HG03460 (cell line): ENCODE data around the gene GRM2.

ENCODE experiments used
- ATAC-seq: cut with Tn5 transposase; IDR thresholded peaks from one replicate; pipeline ENCODE4 v1.9.1; 2021; ENCODE audit not compliant: unreplicated experiment

The GRM2 gene

DNA sequence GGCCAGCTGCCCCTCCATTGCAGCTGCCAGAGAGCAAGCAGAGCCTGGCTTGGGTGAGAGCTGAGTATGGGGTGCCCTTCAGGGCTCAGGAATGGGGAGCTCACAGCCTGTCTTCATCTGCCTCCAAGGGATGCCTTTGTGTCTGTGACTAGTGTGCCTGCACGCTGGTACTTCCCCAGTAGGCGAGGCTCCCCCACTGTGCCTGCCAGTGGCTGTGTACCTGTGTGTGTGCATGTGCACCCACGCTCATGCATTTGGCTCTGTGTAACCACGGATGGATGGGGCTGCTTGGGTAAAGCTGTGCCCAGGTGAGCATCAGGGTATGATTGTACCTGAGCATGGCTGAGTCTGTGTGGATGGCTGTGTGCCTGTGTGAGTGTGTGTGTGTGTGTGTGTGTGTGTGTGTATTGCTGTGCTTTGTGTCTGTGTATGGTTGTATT lies 2.3 kb upstream of the GRM2 start:
- ATAC-seq: no peak

DNA sequence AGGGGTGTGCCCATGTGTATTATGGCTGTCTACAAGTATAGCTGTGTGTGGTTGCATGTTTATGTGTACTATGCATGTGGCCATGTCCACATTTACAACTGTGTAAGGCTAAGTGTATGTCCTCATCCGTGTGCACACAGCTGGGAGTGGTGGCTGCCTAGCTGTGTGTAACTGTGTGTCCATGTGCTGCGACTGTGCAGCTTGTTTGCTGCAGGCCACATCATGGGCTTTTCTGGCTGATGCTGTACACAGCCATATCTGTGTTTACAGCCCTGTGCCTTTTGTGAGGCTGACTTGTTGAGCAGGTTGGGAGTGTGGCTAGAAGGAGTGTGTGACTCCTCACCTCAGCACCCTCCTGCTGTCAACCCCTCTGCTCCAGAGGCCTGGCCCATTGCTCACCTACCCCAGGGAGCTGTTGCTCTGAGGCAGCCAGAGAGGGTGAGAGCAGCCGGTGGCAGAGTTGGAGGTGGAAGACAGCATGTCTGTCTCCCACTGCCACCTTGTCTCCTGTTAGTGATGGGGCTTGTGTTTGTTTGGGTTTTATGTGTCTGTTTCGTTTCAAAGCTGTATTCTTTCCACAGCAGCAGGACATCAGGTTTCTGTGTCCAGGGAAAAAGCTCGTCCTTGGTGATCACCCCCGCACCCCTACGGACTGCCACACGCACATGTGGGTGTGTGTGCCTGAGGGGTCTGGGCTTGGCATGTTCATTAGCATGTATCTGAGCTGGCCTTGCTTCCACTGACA lies 1.4 kb upstream of the GRM2 start:
- no peak for ATAC-seq

DNA sequence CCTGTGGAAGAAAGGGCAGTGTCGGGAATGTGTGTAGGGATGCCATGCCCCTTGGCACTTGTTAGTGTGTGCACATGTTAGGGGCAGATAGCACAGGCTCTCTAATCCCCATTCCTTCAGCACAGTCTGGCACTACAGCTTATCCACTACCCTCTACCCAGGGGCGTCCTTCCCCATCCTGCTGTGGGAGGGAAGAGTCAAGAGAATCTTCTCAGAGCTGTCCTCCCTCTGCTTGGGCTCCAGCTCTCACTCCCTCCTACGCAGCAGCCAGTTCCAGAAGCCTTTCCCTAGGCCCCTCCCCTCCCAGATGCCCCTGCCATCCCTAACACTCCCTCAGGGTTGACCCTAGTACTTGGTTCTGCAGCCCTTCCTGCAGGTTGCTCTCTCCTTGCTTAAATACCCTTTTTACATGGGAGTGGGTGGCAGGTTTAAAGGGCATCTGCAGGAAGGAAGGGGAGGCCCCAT lies 815 bp upstream of the GRM2 start:
- ATAC-seq: no peak

DNA sequence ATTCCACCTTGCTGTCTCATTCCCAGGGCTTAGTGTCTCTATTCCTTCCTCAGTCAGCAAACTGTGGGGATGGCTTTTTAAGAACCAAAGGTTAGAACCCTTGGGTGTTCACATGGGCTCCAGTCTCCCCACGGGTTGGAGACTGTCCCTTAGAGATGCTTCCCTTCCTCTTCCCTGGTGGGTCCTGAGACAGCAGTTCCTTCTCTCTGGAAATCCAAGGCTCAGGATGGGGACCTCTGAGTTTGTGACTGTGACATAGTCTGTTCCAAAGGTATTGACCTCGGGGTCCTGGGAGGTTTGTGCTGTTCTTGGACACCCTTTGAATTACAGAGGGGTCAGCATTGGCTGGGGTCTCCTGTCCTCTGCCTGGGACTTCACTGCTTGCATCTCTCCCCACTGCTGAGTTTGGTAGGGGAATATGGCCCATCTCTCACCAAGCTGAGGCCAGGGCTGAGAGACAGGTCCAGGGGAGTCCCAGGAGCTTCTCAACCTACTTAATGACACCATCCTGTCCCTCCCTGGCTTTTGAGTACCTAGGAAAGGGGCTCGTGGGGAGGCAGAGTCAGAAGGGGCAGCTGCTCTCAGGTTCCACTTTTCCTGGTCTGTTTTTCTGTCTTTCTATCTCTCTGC lies 1.5 kb downstream of the GRM2 start:
- ATAC-seq: no peak

DNA sequence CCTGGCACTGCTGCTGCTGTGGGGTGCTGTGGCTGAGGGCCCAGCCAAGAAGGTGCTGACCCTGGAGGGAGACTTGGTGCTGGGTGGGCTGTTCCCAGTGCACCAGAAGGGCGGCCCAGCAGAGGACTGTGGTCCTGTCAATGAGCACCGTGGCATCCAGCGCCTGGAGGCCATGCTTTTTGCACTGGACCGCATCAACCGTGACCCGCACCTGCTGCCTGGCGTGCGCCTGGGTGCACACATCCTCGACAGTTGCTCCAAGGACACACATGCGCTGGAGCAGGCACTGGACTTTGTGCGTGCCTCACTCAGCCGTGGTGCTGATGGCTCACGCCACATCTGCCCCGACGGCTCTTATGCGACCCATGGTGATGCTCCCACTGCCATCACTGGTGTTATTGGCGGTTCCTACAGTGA lies 2.1 kb downstream of the GRM2 start:
- no peak for ATAC-seq

DNA sequence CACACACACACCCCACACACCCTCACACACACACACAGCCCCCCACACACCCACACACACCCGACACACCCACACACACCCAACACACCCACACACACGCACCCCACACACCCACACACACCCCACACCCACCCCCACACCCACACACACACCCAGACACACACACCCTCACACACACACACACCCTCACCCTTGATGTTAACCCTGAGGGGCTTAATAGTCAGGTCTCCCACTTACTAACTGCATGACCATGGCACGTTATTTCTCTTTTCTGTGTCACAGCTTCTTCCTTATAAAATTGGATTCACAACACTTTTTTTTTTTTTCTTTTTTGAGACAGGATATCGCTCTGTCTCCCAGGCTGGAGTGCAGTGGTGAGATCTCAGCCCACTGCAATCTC lies 2.8 kb downstream of the GRM2 start:
- no peak for ATAC-seq

DNA sequence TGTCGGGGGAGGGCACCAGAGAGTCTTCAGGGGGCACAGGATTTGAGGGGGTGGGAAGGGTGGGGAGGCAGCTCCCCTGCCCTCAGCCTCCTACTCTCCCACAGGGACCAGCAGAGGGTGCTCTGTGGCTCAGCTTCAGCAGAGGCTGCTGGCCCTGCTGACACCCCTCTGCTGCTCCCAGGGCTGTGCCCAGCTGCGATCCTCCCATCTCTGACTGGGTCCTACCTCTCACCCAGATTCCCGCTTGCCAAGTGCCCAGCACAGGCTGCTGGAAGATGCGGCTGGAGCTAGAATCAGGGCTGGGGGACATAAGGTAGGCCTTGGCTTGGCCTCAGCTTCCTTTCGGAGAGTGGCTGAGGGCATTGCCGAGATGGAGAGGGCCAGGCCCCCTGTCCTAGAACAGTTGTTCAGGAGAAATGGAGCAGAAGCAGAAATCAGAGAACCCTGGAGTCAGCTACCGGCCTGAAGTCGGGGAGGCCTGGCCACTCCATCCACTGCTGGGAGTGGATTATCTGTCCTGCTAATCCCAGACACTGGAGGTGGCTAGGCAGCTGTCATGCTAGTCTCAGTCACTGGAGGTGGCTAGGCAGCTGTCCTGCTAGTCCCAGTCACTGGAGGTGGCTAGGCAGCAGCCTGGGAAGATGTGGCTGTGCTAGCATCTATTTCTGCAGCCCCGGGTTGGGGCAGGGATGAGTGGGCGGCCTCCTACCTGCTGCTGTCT lies 3.9 kb downstream of the GRM2 start:
- no peak for ATAC-seq

DNA sequence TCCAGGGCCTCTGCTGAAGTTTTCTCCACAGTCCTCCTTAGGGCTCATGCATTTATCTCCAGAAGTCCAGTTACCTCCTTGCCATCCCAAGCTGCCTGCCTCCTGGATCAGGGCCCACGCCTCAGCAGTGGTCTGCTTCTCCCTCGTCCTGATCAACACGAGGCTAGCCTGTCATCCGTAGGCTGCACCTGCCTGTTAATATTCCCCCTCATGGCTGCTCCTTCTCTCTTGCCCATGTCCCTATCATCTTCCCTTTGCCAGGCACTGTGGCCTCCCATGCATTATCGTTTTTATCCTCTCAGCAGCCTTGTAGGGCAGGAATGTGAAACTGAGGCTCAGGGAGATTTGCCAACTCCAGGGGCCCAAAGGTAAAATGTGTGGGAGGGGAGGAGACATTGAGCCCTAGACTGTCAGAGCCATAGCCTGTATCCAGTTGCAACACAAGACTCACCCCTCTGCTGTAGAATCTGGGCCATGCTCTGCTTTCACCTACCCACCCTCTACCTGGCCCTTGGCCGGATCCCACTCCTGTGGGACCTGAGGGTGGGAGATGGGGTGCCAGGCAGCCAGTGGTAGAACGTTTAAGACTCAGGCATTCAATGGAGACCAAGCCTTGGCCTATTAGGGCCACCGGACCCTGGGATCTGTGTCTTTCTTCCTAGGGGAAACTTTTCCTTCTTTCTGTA lies 4.6 kb downstream of the GRM2 start:
- no peak for ATAC-seq

DNA sequence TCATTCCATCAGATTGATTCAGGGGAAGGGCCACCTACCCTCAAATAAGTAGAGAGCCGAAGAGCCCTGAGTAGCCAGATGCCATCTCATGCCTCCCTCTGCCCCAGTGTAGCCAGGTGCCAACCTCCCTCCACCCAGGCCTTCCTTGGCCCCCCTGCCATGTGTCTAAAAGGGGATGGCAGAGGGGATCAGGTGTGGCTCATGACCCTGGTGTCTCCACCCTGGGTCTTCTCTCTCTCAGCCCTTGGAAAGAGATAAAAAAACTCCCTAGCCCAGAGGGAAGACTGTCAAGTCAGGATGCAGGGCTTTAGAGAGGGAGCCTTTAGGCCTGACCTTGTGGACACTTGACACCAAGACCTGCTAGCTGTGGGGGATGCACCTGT lies 5.2 kb downstream of the GRM2 start:
- ATAC-seq: no peak

DNA sequence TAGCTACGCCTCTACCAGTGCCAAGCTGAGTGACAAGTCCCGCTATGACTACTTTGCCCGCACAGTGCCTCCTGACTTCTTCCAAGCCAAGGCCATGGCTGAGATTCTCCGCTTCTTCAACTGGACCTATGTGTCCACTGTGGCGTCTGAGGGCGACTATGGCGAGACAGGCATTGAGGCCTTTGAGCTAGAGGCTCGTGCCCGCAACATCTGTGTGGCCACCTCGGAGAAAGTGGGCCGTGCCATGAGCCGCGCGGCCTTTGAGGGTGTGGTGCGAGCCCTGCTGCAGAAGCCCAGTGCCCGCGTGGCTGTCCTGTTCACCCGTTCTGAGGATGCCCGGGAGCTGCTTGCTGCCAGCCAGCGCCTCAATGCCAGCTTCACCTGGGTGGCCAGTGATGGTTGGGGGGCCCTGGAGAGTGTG lies 5.7 kb downstream of the GRM2 start:
- no peak for ATAC-seq

DNA sequence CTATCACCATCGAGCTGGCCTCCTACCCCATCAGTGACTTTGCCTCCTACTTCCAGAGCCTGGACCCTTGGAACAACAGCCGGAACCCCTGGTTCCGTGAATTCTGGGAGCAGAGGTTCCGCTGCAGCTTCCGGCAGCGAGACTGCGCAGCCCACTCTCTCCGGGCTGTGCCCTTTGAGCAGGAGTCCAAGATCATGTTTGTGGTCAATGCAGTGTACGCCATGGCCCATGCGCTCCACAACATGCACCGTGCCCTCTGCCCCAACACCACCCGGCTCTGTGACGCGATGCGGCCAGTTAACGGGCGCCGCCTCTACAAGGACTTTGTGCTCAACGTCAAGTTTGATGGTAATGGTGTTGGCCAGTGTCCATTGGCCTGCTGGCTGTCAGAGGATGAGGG lies 6.1 kb downstream of the GRM2 start:
- no peak for ATAC-seq

DNA sequence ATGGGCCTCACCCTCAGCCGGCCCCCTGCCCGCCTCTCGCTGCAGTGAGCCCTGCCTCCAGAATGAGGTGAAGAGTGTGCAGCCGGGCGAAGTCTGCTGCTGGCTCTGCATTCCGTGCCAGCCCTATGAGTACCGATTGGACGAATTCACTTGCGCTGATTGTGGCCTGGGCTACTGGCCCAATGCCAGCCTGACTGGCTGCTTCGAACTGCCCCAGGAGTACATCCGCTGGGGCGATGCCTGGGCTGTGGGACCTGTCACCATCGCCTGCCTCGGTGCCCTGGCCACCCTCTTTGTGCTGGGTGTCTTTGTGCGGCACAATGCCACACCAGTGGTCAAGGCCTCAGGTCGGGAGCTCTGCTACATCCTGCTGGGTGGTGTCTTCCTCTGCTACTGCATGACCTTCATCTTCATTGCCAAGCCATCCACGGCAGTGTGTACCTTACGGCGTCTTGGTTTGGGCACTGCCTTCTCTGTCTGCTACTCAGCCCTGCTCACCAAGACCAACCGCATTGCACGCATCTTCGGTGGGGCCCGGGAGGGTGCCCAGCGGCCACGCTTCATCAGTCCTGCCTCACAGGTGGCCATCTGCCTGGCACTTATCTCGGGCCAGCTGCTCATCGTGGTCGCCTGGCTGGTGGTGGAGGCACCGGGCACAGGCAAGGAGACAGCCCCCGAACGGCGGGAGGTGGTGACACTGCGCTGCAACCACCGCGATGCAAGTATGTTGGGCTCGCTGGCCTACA lies 8.5 kb downstream of the GRM2 start:
- ATAC-seq: no peak

DNA sequence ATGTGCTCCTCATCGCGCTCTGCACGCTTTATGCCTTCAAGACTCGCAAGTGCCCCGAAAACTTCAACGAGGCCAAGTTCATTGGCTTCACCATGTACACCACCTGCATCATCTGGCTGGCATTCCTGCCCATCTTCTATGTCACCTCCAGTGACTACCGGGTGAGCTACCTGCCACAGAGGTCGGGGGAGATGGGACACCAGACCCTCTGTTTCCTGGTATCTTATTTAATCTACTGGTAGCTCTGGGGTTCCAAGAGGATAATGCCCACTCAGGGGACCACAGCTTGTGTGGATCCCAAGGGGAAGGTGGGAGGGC lies 9.1 kb downstream of the GRM2 start:
- no peak for ATAC-seq

DNA sequence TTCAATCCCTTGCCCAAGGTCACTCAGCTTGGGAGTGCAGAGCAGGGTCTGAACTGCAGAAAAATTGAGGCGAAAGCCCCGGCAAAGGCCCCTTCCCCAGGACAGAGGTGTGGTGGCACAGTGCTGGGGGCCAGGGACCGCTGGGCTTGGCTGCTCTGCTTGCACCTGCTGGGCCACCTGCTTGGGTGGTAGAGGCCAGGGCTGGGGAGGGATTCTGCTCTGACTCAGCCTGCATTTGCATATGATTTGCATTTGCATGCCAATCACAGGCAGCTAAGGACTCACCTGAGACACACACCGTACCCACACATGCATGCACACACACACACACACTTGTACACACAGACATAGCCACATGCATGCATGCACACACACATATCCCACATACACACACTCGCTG lies 9.9 kb downstream of the GRM2 start:
- ATAC-seq: no peak

DNA sequence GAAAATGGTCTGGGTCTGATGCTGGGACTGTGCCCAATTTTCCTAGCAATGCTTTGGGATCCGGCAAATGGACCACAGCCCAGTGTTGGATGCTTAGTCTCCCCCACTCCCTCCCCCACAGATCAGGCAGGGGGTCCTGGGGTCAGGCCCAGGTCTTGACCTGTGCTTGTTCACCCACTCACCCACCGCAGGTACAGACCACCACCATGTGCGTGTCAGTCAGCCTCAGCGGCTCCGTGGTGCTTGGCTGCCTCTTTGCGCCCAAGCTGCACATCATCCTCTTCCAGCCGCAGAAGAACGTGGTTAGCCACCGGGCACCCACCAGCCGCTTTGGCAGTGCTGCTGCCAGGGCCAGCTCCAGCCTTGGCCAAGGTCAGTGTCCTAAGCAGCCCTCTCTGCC lies 10.6 kb downstream of the GRM2 start:
- ATAC-seq: no peak

DNA sequence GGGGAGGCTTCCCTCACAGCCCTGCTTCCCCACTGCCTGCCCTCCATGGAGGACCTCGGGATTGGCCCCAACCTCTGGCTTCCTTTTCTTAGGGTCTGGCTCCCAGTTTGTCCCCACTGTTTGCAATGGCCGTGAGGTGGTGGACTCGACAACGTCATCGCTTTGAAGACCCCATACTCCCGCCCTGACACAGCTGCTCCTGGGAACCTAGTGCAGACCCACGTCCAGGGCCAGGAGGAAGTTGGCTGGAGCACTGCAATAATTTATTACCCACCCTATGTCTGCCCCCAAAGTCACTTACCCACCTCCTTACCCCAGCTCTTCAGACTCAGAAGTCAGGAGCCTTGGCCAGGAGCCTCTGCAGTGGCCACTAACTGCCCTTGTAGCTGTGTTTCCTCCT lies 11.1 kb downstream of the GRM2 start:
- ATAC-seq: no peak

DNA sequence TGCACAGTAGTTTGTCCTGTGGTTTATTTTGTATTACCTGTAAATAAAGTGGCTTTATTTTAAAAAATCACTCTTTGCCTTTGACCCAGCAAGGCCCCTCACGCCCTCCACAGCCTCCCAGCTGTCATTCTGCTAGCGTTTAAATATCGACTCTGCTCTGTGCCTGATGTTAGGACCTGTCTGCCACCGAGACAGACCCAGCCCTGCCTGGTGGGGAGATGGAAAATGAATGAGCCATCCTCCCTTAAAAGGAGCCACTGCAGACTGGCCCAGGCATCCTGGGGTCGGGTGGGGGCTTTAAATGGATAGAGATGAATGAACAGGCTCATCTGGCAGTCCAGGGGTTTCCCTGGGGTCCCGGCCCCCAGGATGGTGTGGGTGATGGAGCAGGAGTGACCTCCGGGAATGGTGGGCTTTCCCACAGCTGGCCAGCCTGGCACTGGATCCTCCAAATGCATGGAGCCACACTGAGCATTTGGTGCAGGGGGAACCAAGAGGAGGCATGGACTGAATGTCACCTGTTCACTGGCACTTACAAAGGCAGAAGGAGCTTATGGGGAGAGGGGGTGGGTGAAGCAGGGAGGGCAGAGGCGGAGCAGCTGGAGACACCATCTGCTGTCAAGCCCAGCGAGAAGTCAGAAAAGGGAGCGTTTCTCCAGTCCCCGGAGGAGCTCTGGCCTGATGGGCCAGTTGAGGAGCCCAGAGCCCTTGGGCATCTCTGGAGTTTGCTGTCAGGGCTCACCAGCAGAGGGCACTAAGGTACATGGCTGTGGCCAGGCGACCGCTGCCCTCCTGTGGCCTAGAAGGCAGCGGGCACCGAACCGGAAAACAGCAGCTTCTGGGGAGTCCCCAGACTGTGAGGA lies 11.9 kb downstream of the GRM2 start:
- no peak for ATAC-seq

DNA sequence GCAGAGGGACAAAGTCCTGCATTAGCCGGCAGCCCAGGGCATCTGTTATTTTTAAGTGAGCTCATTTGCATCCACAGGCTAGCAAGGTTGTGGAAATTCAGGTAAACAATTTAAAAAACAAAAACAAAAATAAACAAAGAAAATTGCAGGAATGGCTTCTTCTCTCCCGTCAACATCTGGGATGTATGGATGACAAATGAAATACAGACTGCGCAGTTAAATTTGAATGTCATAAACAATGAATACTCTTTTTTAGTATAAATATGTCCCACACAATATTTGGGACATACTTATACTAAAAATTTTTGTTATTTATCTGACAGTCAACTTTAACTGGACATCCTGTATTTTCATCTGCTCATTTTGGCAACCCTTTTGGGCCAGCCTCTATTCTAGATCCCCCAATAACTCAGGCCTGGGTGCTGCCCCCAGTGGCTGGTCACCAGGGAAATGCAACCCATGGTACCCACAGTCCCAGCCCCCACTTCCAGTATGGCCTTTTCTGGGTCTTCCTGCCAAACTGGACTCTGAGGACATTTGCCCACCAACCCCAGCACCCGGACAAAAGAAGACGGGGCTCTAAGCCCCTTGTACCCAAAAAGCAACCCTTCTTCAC lies 12.7 kb downstream of the GRM2 start:
- no peak for ATAC-seq

DNA sequence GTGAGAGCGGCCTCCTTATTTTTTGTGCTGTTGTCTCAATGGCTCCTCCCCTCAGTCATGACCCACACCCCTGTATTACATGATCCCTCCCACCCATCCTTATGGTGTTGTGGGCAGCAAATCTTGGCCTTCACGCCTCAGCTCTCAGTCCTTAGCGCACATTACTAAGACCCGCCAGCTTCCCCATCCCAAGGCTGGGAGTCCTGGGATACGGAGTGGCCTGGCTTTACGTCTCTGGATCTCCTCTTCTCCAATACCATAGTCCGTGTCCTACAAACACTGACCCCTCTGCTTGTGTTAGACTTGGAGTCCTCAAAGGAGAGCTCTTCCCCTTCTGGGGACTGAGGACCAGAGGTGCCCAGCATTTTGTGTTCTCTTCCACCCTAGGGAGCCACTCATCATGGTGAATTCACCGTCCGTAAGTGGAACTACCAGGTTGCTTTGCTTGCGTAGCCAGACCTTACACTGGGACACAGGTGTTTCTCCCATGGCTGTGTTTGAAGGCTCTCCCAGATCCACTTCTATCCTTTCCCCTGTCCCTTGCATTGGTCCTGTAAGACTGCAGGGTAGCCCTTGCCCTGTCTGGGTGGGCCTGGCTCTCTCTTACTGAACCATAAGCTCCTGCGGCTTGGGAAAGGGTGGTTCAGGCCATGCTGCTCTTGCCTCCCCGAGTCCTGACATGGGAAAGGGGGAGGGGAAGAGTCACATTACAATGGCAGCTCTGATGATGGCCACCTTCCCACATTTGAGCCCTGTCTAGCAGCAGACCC lies 13.6 kb downstream of the GRM2 start:
- ATAC-seq: no peak
